GM12873 (cell line): Measurements from ENCODE around the gene SEC22C.
A peak's percentile ranks its signal among the peaks of the same experiment; 100 is the strongest.

Experiments
- CTCF ChIP-seq: IDR thresholded peaks from 2 replicates; pipeline ENCODE4 v1.5.1; 2012; ENCODE audit warnings: low read depth, mild to moderate bottlenecking, moderate library complexity, low read length, control low read depth; ENCODE audit not compliant: insufficient read depth; ENCODE audit errors: missing control alignments

Gene SEC22C

DNA sequence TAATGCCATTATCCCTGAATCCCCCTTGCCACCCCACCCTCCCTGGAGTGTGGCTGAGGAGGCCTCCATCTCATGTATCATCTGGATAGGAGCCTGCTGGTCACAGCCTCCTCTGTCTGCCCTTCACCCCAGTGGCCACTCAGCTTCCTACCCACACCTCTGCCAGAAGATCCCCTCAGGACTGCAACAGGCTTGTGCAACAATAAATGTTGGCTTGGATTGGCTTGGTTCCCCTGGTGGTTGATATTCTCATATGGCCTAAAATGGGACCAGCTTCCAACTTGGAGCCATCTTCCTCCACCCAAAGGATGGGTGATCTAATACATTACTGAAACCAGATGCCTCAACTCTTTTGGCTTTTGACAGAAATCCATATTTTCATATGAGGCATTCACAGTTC is 44.4 kb downstream of the SEC22C start:
- no peak for TF ChIP-seq CTCF

GRCh38 chr3:42535981-42536784 is 45.6 kb downstream of the SEC22C start:
- TF ChIP-seq CTCF: peak; percentile 66

GRCh38 chr3:42533161-42533897 is 48.4 kb downstream of the SEC22C start:
- no peak for TF ChIP-seq CTCF

DNA sequence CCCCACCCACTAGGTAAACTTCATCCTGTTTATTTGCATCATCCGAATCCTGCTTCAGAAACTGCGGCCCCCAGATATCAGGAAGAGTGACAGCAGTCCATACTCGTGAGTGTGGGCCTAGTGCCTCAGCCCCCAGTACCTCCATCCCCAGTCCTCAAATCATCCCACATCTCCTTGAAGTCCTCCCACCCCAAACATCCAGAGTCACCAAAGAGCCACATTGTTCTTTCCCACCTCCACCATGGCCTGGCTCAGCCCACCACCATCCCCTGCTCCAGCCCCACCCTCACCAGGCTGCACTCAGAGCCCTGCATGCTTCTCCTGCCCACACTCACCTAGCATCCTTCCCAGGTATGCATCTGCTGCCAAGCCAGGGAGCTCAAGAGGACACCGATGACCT is 49.5 kb downstream of the SEC22C start:
- TF ChIP-seq CTCF: no peak

- TF ChIP-seq CTCF: no peak
Observed at GRCh38 chr3:42531470-42531869, 50.3 kb downstream of the SEC22C start.

DNA sequence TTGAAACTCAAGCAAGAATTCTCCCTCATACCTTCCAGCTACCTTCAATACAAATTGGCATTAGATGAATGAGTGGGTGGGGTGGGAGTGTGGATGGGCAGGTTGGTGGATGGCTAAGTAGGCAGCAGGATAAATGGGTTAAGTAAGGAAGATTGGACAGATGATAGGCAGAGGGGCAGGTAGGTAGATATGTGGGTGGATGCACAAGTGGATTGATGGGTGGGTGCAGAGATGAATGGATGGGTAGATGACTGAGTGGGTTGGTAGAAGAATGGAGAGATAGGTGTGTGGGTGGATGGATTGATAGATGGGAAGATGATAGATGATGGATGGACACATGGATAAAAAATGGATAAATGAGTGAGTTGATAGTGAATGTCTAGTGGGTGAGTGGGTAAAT is 51.7 kb downstream of the SEC22C start:
- no peak for TF ChIP-seq CTCF

- TF ChIP-seq CTCF: no peak
Observed at GRCh38 chr3:42529468-42529867, 52.3 kb downstream of the SEC22C start.
